Measurements from ENCODE around the gene PLEKHO2. TPM values are rescaled to one million over a fixed set of nuclear protein-coding genes. Genes with fewer than 3 reads are reported as not detected.
A peak's percentile ranks its signal among the peaks of the same experiment; 100 is the strongest.

Gene PLEKHO2
- total RNA-seq, 4 donors from 2014 or later, result 41.5 to 103 (median 51.2) TPM

- peak; percentile 59 to 67 for TF ChIP-seq POLR2AphosphoS5 (IDR thresholded peaks at IDR 0.05)
- TF ChIP-seq, protein P1, sequence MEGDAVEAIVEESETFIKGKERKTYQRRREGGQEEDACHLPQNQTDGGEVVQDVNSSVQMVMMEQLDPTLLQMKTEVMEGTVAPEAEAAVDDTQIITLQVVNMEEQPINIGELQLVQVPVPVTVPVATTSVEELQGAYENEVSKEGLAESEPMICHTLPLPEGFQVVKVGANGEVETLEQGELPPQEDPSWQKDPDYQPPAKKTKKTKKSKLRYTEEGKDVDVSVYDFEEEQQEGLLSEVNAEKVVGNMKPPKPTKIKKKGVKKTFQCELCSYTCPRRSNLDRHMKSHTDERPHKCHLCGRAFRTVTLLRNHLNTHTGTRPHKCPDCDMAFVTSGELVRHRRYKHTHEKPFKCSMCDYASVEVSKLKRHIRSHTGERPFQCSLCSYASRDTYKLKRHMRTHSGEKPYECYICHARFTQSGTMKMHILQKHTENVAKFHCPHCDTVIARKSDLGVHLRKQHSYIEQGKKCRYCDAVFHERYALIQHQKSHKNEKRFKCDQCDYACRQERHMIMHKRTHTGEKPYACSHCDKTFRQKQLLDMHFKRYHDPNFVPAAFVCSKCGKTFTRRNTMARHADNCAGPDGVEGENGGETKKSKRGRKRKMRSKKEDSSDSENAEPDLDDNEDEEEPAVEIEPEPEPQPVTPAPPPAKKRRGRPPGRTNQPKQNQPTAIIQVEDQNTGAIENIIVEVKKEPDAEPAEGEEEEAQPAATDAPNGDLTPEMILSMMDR (IDR thresholded peaks at IDR 0.05), result no peak
- 58% methylated on average over 8 of the region's 8 CpGs for WGBS
- no peak for DNase-seq (ENCODE audit: extremely low spot score)
- Histone ChIP-seq H3K27me3 (no peaks in the 10 kb centered on the region), H3K36me3 (peaks cover 0 to 6% (median 0%) of the 10 kb centered on the region in 4 donors), H3K4me1 (peaks cover 24 to 50% (median 45%) of the 10 kb centered on the region in 4 donors), H3K4me3 (no peak overlapping the region), H3K27ac (replicated peaks in 1 of 4) (peak overlapping the region; percentile 48 to 71 (median 56)), H3K9me3 (no peaks in the 10 kb centered on the region)
- intact Hi-C loops (cut with DNase I), result no loop called here
Observed at GRCh38 chr15:64878705-64879104, 37.0 kb downstream of the PLEKHO2 start.

GRCh38 chr15:64883100-64883581 is 41.4 kb downstream of the PLEKHO2 start:
- peaks cover 0 to 4% (median 0%) of the 10 kb centered on the region in 4 donors for H3K36me3 ChIP-seq
- TF ChIP-seq, protein P1 (IDR thresholded peaks at IDR 0.05), result no peak
- TF ChIP-seq POLR2AphosphoS5 (IDR thresholded peaks at IDR 0.05), result no peak
- TF ChIP-seq POLR2A (IDR thresholded peaks at IDR 0.05; ENCODE audit: low read depth), result no peak
- no peak for TF ChIP-seq EP300 (IDR thresholded peaks at IDR 0.05)
- WGBS, result 70% methylated on average over 5 of the region's 5 CpGs
- no peak overlapping the region for H3K4me3 ChIP-seq
- H3K27me3 ChIP-seq, result no peaks in the 10 kb centered on the region
- H3K9me3 ChIP-seq, result no peaks in the 10 kb centered on the region
- DNase-seq (ENCODE audit: extremely low spot score), result no peak
- H3K27ac ChIP-seq (replicated peaks in 1 of 4), result peak overlapping the region in 3 of 4 donors; percentile 20 to 63 (median 55)
- H3K4me1 ChIP-seq, result peaks cover 11 to 34% (median 29%) of the 10 kb centered on the region in 4 donors
- intact Hi-C loops (cut with DNase I), result no loop called here

GRCh38 chr15:64883997-64884511 is 42.3 kb downstream of the PLEKHO2 start:
- Histone ChIP-seq H3K36me3 (no peaks in the 10 kb centered on the region), H3K4me3 (no peak overlapping the region), H3K27me3 (no peaks in the 10 kb centered on the region), H3K9me3 (no peaks in the 10 kb centered on the region), H3K4me1 (peaks cover 10 to 29% (median 25%) of the 10 kb centered on the region in 4 donors), H3K27ac (replicated peaks in 1 of 4) (peak overlapping the region; percentile 7 to 63 (median 36))
- whole genome bisulfite sequencing, result 27% methylated on average over 7 of the region's 10 CpGs
- DNase-seq (ENCODE audit: extremely low spot score), result no peak
- TF ChIP-seq, protein P1 (IDR thresholded peaks at IDR 0.05), result no peak
- peak; percentile 44 to 64 for TF ChIP-seq POLR2AphosphoS5 (IDR thresholded peaks at IDR 0.05)
- intact Hi-C loops (cut with DNase I), result no loop called here

- intact Hi-C loops (cut with DNase I), result no loop called here
- WGBS, result 88% methylated on average over 5 of the region's 5 CpGs
- H3K27ac ChIP-seq (replicated peaks in 1 of 4), result no peak overlapping the region
- no peak for DNase-seq (ENCODE audit: extremely low spot score)
- no peaks in the 10 kb centered on the region for H3K36me3 ChIP-seq
- peaks cover 10 to 29% (median 25%) of the 10 kb centered on the region in 4 donors for H3K4me1 ChIP-seq
- no peaks in the 10 kb centered on the region for H3K9me3 ChIP-seq
- no peaks in the 10 kb centered on the region for H3K27me3 ChIP-seq
- no peak overlapping the region for H3K4me3 ChIP-seq
- TF ChIP-seq, protein P1 (IDR thresholded peaks at IDR 0.05), result no peak
- TF ChIP-seq EP300 (IDR thresholded peaks at IDR 0.05) (no peak), POLR2A (IDR thresholded peaks at IDR 0.05; ENCODE audit: low read depth) (no peak), POLR2AphosphoS5 (IDR thresholded peaks at IDR 0.05) (no peak)
Observed at GRCh38 chr15:64884679-64885078, 43.0 kb downstream of the PLEKHO2 start.

- Histone ChIP-seq H3K4me3 (no peak overlapping the region), H3K27ac (replicated peaks in 1 of 4) (no peak overlapping the region), H3K9me3 (no peaks in the 10 kb centered on the region), H3K27me3 (no peaks in the 10 kb centered on the region), H3K4me1 (peaks cover 19 to 21% (median 20%) of the 10 kb centered on the region in 4 donors), H3K36me3 (no peaks in the 10 kb centered on the region)
- TF ChIP-seq POLR2A (IDR thresholded peaks at IDR 0.05; ENCODE audit: low read depth) (no peak), POLR2AphosphoS5 (IDR thresholded peaks at IDR 0.05) (no peak), EP300 (IDR thresholded peaks at IDR 0.05) (no peak)
- TF ChIP-seq, protein P1 (IDR thresholded peaks at IDR 0.05), result no peak
- intact Hi-C loops (cut with DNase I), result no loop called here
- WGBS, result 100% methylated on average over 1 of the region's 6 CpGs
- no peak for DNase-seq (ENCODE audit: extremely low spot score)
Observed at GRCh38 chr15:64888336-64888735, 46.6 kb downstream of the PLEKHO2 start.

Measured in esophagus muscularis mucosa (tissue), 4 donors.